OCI-LY1 (cell line): ENCODE results near the gene ZSWIM9.

Experiments
- H2AFZ ChIP-seq: fragments of 200-600 bp; sonication (generic), shearing (Covaris generic); 2 replicates; pipeline ENCODE4 v1.6.0; 2014; ENCODE audit warnings: antibody characterized with exemption, mild to moderate bottlenecking, low read length
- H3F3A ChIP-seq: fragments of 200-600 bp; sonication (generic), shearing (Covaris generic); 2 replicates; pipeline ENCODE4 v1.6.0; 2014; ENCODE audit warnings: mild to moderate bottlenecking, antibody characterized with exemption, low read length, moderate library complexity; ENCODE audit not compliant: insufficient read depth
- H3K27ac ChIP-seq: fragments of 200-600 bp; sonication (generic); 2 replicates; pipeline ENCODE4 v1.5.1; 2014; ENCODE audit warnings: low read length, mixed run types, mild to moderate bottlenecking, low read depth; ENCODE audit not compliant: poor library complexity, severe bottlenecking
- H3K27me3 ChIP-seq: fragments of 200-600 bp; sonication (generic); 2 replicates; pipeline ENCODE4 v1.6.0; 2014; ENCODE audit warnings: antibody characterized with exemption, mild to moderate bottlenecking, low read length, moderate library complexity; ENCODE audit not compliant: insufficient read depth
- H3K36me3 ChIP-seq: fragments of 200-600 bp; sonication (generic); 2 replicates; pipeline ENCODE4 v1.6.1; 2014; ENCODE audit warnings: mild to moderate bottlenecking, antibody characterized with exemption, low read length, moderate library complexity, mixed read lengths; ENCODE audit not compliant: insufficient read depth
- H3K4me1 ChIP-seq: fragments of 200-600 bp; sonication (generic); 2 replicates; pipeline ENCODE4 v1.5.1; 2014; ENCODE audit warnings: mild to moderate bottlenecking, low read length, moderate library complexity; ENCODE audit not compliant: insufficient read depth, severe bottlenecking
- H3K4me2 ChIP-seq: fragments of 200-600 bp; sonication (generic), shearing (Covaris generic); 2 replicates; pipeline ENCODE4 v1.6.1; 2014; ENCODE audit warnings: low read length
- H3K4me3 ChIP-seq: fragments of 200-600 bp; sonication (generic); 2 replicates; pipeline ENCODE4 v1.5.1; 2014; ENCODE audit warnings: low read length, low read depth, mild to moderate bottlenecking, mixed read lengths; ENCODE audit not compliant: poor library complexity, severe bottlenecking
- H3K79me2 ChIP-seq: fragments of 200-600 bp; shearing (Covaris generic); 2 replicates; pipeline ENCODE4 v1.6.1; 2016; ENCODE audit warnings: mixed run types, low read length, mixed read lengths; ENCODE audit not compliant: insufficient read depth
- H3K9ac ChIP-seq: fragments of 200-600 bp; sonication (generic), shearing (Covaris generic); 2 replicates; pipeline ENCODE4 v1.6.1; 2014; ENCODE audit warnings: mild to moderate bottlenecking, low read length, mixed read lengths
- H3K9me2 ChIP-seq: fragments of 200-600 bp; sonication (generic), shearing (Covaris generic); 2 replicates; pipeline ENCODE4 v1.6.1; 2014; ENCODE audit warnings: low read depth, mild to moderate bottlenecking, low read length, mixed read lengths
- H3K9me3 ChIP-seq: fragments of 200-600 bp; shearing (Covaris generic); 2 replicates; pipeline ENCODE4 v1.6.1; 2014; ENCODE audit warnings: low read length, mixed read lengths
- H4K20me1 ChIP-seq: fragments of 200-600 bp; sonication (generic), shearing (Covaris generic); 2 replicates; pipeline ENCODE4 v1.6.0; 2016; ENCODE audit warnings: mild to moderate bottlenecking, low read length; ENCODE audit not compliant: insufficient read depth
- EZH2 ChIP-seq: fragments of 200-600 bp; sonication (generic), shearing (Covaris generic); IDR thresholded peaks from 2 replicates; pipeline ENCODE4 v1.8.0; 2017; ENCODE audit warnings: borderline replicate concordance, mixed run types, mild to moderate bottlenecking, antibody characterized with exemption, low read length, moderate library complexity, mixed read lengths
- TF ChIP-seq, protein P1 (sequence below): fragments of 200-600 bp; sonication (generic), shearing (Covaris generic); IDR thresholded peaks from 2 replicates; pipeline ENCODE4 v1.5.1; 2017; ENCODE audit warnings: mild to moderate bottlenecking, antibody characterized with exemption, low read length, moderate library complexity, mixed read lengths

Gene ZSWIM9

DNA sequence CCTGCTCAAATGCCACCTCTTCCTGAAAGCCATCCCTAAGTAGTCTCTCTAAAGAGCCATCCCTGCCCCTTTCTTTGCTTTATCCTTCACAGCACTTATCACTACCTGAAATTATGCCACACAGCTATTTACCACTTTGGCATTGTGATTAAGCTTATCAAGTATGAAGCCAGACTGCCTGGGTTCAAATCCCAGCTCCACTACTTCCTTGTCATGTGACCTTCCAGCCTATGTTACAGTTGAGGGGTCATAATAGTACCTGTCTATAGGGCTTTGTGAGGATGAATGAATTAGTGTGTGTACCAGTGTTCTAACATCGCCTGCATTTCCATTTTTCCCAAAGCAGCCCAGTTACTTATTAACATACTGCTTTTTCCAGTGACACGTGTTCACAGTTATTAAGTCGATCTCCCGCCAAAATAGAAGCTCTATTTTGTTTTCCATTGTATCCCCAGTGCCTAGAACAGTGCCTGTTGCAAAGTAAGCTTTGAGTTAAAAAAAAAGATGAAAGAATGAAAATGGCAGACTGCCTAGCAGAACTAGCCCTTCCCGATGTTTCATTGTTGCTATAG, 32.8 kb downstream of the ZSWIM9 start:
- Histone ChIP-seq H3K4me3 (peak overlapping the region; percentile 87), H3K79me2 (peaks cover 10% of the 10 kb centered on the region), H3K27me3 (no peaks in the 10 kb centered on the region), H3K4me1 (peaks cover 20% of the 10 kb centered on the region), H3K4me2 (peak overlapping the region; percentile 81), H3K9me2 (no peaks in the 10 kb centered on the region), H3F3A (no peaks in the 10 kb centered on the region), H3K9ac (peak overlapping the region; percentile 95), H3K36me3 (peaks cover 15% of the 10 kb centered on the region; the same call in 1 of the 2 replicates), H3K27ac (peak overlapping the region; percentile 42), H3K9me3 (no peaks in the 10 kb centered on the region), H2AFZ (no peak overlapping the region), H4K20me1 (no peaks in the 10 kb centered on the region)
- no peak for TF ChIP-seq EZH2
- TF ChIP-seq, protein P1, sequence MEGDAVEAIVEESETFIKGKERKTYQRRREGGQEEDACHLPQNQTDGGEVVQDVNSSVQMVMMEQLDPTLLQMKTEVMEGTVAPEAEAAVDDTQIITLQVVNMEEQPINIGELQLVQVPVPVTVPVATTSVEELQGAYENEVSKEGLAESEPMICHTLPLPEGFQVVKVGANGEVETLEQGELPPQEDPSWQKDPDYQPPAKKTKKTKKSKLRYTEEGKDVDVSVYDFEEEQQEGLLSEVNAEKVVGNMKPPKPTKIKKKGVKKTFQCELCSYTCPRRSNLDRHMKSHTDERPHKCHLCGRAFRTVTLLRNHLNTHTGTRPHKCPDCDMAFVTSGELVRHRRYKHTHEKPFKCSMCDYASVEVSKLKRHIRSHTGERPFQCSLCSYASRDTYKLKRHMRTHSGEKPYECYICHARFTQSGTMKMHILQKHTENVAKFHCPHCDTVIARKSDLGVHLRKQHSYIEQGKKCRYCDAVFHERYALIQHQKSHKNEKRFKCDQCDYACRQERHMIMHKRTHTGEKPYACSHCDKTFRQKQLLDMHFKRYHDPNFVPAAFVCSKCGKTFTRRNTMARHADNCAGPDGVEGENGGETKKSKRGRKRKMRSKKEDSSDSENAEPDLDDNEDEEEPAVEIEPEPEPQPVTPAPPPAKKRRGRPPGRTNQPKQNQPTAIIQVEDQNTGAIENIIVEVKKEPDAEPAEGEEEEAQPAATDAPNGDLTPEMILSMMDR = no peak

DNA sequence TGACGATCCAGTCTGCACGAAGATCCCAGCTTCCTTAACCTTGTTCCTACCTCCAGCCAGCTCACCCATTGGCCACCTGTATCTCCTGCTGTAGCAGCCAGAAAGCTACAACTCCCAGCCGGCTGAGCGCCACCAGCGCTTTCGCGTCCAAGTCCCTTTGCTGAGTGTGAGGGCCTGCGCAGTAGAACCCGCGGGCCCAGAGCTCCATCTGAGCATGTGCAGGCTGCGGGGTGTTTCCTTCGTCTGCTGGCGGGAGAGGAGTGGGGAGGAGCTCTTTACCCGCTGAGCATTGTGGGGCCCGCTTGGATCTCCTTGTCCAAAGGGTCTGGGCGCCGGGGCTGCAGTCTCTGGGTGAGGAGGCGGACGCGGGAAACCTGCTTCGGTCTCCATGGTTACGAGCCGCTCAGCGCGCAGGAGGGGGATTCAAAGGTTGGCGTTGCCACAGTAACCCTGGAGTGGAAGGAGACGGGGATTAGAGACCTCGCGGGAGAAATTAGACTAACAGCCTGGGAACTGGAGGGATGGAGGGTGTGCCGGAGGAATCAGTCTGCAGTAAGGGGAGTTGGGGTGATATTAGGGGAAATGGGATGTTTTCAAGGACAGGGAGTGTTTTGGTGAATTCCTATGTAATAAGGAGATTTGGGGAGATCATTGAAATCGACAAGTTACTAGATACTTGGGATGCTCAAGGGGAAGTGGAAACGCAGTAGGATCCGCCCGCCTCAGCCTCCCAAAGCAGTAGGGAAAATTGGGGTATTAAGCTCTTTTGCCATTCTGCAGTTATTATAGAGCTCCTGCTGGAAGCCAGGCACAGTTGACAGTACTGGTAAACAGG, 33.5 kb downstream of the ZSWIM9 start:
- Histone ChIP-seq H3K27ac (peak overlapping the region; percentile 42), H3K9ac (peak overlapping the region; percentile 95), H3K9me2 (no peaks in the 10 kb centered on the region), H2AFZ (no peak overlapping the region), H3F3A (no peaks in the 10 kb centered on the region), H3K36me3 (peaks cover 15% of the 10 kb centered on the region; the same call in 1 of the 2 replicates), H3K9me3 (no peaks in the 10 kb centered on the region), H4K20me1 (no peaks in the 10 kb centered on the region), H3K27me3 (no peaks in the 10 kb centered on the region), H3K4me3 (peak overlapping the region; percentile 87), H3K4me2 (peak overlapping the region; percentile 81), H3K79me2 (peaks cover 10% of the 10 kb centered on the region), H3K4me1 (peaks cover 20% of the 10 kb centered on the region)
- no peak for TF ChIP-seq EZH2
- TF ChIP-seq, protein P1 = no peak

DNA sequence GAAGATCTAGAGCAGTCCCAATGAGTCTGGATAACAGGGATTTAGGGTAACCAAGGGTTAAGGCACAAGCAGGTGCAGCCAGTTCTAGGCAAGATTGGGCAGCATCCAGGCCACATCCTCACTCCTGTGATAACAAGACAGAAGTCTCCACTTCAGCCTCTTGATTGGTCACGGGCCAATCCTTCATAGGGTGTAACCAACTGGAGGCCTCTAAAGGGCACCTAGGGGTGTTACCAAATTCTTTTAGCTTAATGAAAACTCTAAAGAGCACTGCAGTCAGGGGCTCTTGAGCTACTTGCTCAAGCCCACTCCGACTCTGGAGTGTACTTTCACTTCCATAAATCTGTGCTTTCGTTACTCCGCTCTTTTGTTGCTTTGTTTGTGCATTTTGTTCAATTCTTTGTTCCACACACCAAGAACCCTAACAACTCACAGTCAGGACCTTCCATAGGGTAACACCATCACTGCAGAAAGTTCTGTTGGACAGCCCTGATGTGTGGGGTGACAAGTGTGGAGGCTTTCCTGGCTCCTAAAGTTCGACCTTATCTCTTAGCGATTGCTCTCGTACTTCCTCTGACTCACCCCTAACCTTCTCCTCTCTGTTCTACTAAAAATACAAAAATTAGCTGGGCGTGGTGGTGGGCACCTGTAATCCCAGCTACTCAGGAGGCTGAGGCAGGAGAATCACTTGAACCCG, 36.1 kb downstream of the ZSWIM9 start:
- no peak overlapping the region for H2AFZ ChIP-seq
- H3K36me3 ChIP-seq = peaks cover 23% of the 10 kb centered on the region; the same call in 1 of the 2 replicates
- H3K4me1 ChIP-seq = peaks cover 20% of the 10 kb centered on the region
- TF ChIP-seq EZH2 = no peak
- TF ChIP-seq, protein P1 = no peak
- H3K9ac ChIP-seq = no peak overlapping the region
- no peaks in the 10 kb centered on the region for H4K20me1 ChIP-seq
- no peak overlapping the region for H3K4me2 ChIP-seq
- no peaks in the 10 kb centered on the region for H3F3A ChIP-seq
- peaks cover 10% of the 10 kb centered on the region for H3K79me2 ChIP-seq
- H3K27me3 ChIP-seq = no peaks in the 10 kb centered on the region
- no peaks in the 10 kb centered on the region for H3K9me2 ChIP-seq
- no peaks in the 10 kb centered on the region for H3K9me3 ChIP-seq
- H3K4me3 ChIP-seq = no peak overlapping the region
- H3K27ac ChIP-seq = no peak overlapping the region
